ENCODE data around the gene C17orf114.

The C17orf114 gene

DNA sequence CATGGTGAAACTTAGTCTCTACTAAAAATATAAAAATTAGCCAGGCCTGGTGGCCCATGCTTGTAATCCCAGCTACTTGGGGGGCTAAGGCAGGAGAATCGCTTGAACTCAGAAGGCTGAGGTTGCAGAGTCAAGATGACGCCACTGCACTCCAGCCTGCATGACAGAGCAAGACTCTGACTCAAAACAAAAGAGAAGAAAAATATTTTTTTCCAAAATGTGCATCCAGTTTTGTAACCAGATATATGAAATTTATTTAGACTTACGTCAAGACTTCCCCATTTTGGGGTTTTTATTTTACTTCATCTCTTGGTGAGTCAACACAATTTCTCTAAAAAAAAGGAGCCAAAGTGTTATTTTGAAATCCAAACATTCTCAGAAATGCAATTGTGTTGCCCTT is 35.9 kb downstream of the C17orf114 start:
- Histone ChIP-seq H3K4me3 (ENCODE audit: low read depth, low read length) (no peak overlapping the region), H3K9me3 (ENCODE audit: control insufficient read depth, insufficient read depth, low read length) (no peaks in the 10 kb centered on the region), H3K36me3 (ENCODE audit: control insufficient read depth, insufficient read depth, low read length) (no peaks in the 10 kb centered on the region), H3K4me1 (ENCODE audit: control insufficient read depth, insufficient read depth, low read length) (no peaks in the 10 kb centered on the region), H3K27ac (ENCODE audit: low read depth, low read length) (no peak overlapping the region), H3K9ac (ENCODE audit: low read depth, low read length) (no peak overlapping the region), H3K27me3 (ENCODE audit: control insufficient read depth, insufficient read depth, low read length) (no peaks in the 10 kb centered on the region)

DNA sequence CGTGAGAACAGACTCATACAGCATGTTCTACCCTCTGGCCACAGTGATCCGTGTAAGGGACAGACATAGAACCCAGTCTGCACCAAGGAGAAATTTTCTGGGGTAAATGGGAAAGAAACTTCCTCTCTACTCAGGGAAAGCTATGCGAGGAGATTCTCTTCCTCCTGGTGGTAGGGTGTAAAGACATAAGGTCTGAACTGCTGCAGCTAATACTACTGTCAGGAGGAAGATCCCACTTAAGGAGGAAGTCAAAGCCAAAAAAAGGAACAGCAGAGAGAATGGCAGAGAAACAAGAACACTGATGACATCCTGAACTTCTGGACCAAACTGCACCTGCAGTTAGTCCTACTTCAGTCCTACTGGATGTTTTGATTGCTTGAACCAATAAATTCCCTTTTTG is 37.5 kb downstream of the C17orf114 start:
- Histone ChIP-seq H3K4me1 (ENCODE audit: control insufficient read depth, insufficient read depth, low read length) (no peaks in the 10 kb centered on the region), H3K27ac (ENCODE audit: low read depth, low read length) (no peak overlapping the region), H3K27me3 (ENCODE audit: control insufficient read depth, insufficient read depth, low read length) (no peaks in the 10 kb centered on the region), H3K36me3 (ENCODE audit: control insufficient read depth, insufficient read depth, low read length) (no peaks in the 10 kb centered on the region), H3K9ac (ENCODE audit: low read depth, low read length) (no peak overlapping the region), H3K4me3 (ENCODE audit: low read depth, low read length) (no peak overlapping the region), H3K9me3 (ENCODE audit: control insufficient read depth, insufficient read depth, low read length) (no peaks in the 10 kb centered on the region)

DNA sequence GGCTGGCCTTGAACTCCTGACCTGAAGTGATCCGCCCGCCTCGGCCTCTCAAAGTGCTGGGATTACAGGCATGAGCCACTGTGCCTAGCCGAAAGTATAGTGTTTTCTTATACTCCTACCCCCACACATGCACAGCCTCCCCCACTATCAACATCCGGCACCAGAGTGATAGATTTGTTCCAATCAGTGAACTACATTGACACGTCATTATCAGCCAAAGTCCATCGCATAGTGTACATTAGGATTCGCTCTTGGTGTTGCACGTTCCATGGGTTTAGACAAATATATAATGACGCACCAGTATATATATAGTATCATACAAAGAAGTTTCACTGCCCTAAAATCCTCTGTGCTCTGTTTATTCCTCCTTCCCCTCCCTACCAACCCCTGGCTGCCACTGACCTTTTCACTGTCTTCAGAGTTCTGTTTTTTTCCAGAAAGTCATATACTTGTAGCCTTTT is 42.3 kb downstream of the C17orf114 start:
- Histone ChIP-seq H3K4me3 (ENCODE audit: low read depth, low read length) (no peak overlapping the region), H3K9ac (ENCODE audit: low read depth, low read length) (no peak overlapping the region), H3K27me3 (ENCODE audit: control insufficient read depth, insufficient read depth, low read length) (no peaks in the 10 kb centered on the region), H3K4me1 (ENCODE audit: control insufficient read depth, insufficient read depth, low read length) (no peaks in the 10 kb centered on the region), H3K36me3 (ENCODE audit: control insufficient read depth, insufficient read depth, low read length) (no peaks in the 10 kb centered on the region), H3K27ac (ENCODE audit: low read depth, low read length) (no peak overlapping the region), H3K9me3 (ENCODE audit: control insufficient read depth, insufficient read depth, low read length) (no peaks in the 10 kb centered on the region)

- H3K36me3 ChIP-seq (ENCODE audit: control insufficient read depth, insufficient read depth, low read length) = no peaks in the 10 kb centered on the region
- no peaks in the 10 kb centered on the region for H3K9me3 ChIP-seq (ENCODE audit: control insufficient read depth, insufficient read depth, low read length)
- no peak overlapping the region for H3K27ac ChIP-seq (ENCODE audit: low read depth, low read length)
- no peaks in the 10 kb centered on the region for H3K27me3 ChIP-seq (ENCODE audit: control insufficient read depth, insufficient read depth, low read length)
- no peaks in the 10 kb centered on the region for H3K4me1 ChIP-seq (ENCODE audit: control insufficient read depth, insufficient read depth, low read length)
- no peak overlapping the region for H3K9ac ChIP-seq (ENCODE audit: low read depth, low read length)
- no peak overlapping the region for H3K4me3 ChIP-seq (ENCODE audit: low read depth, low read length)
Observed at GRCh38 chr17:4753392-4753791, 48.7 kb downstream of the C17orf114 start.

DNA sequence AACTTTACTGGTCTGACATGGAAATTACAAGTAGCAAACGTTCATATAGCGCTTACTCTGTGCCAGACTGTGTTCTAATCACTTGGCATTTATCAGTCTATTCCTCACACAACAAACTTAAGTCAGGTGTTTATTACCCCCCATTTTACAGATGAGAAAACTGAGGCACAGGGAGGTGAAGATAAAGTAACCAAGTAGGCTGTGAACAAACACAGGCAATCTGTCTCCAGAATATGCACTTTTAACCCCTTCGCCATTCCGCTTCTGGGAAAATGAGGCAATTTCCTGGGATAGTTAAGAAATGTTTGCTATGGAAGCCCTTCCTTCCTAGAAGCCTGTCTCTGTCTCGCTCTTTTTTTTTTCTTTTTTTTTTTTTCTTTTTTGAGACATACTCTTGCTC is 50.2 kb downstream of the C17orf114 start:
- no peak overlapping the region for H3K9ac ChIP-seq (ENCODE audit: low read depth, low read length)
- H3K27ac ChIP-seq (ENCODE audit: low read depth, low read length) = no peak overlapping the region
- H3K9me3 ChIP-seq (ENCODE audit: control insufficient read depth, insufficient read depth, low read length) = no peaks in the 10 kb centered on the region
- no peaks in the 10 kb centered on the region for H3K27me3 ChIP-seq (ENCODE audit: control insufficient read depth, insufficient read depth, low read length)
- H3K4me1 ChIP-seq (ENCODE audit: control insufficient read depth, insufficient read depth, low read length) = no peaks in the 10 kb centered on the region
- no peak overlapping the region for H3K4me3 ChIP-seq (ENCODE audit: low read depth, low read length)
- no peaks in the 10 kb centered on the region for H3K36me3 ChIP-seq (ENCODE audit: control insufficient read depth, insufficient read depth, low read length)

Measured in HUES48 (cell line).